GM12892 (cell line): ENCODE data around the gene METTL8.
"Not testable (repeated sequence)": the region's sequence is repeated elsewhere in the genome, so short reads cannot be mapped to it uniquely, and the experiment has no call there.

Source experiments
- DNase-seq: peaks from one replicate; pipeline ENCODE4 v3.0.0; 2011; ENCODE audit not compliant: insufficient read length
- FAIRE-seq: peaks from 2 replicates; lab custom pipeline; 2011; peaks lifted over from hg19 to GRCh38; lab: Jason Lieb, UNC
- POLR2A ChIP-seq: IDR thresholded peaks from 2 replicates; pipeline ENCODE4 v1.6.1; 2011; ENCODE audit warnings: low read depth, low read length, control low read depth
- POLR2AphosphoS5 ChIP-seq: IDR thresholded peaks from 2 replicates; pipeline ENCODE4 v1.6.1; 2011; ENCODE audit warnings: low read depth, low read length, control low read depth
- TAF1 ChIP-seq: IDR thresholded peaks from 2 replicates; pipeline ENCODE4 v1.6.1; 2011; ENCODE audit warnings: low read depth, mild to moderate bottlenecking, control low read depth, low read length, borderline replicate concordance

Gene METTL8

DNA sequence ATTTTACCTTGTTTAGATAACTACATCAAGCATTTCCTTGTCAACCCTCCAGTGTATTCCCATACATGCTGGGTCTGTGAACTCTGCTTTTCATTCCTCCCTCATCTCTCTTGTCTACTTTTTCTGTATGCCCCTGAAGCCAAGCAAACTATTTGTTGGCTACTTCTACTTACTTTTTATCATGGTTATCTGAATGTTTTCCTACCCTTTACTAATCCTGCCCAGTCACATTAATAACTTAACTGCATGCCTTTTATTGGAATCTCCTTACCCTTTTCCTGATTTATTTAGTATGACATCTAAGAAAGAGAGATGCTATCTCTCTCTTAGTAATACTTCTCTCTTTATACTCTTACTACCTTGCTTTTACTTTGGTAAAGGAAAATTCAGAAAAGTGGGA, 17.3 kb upstream of the METTL8 start:
- no peak for TF ChIP-seq POLR2AphosphoS5
- TF ChIP-seq TAF1: no peak
- TF ChIP-seq POLR2A: no peak
- DNase-seq: no peak
- FAIRE-seq: no peak

DNA sequence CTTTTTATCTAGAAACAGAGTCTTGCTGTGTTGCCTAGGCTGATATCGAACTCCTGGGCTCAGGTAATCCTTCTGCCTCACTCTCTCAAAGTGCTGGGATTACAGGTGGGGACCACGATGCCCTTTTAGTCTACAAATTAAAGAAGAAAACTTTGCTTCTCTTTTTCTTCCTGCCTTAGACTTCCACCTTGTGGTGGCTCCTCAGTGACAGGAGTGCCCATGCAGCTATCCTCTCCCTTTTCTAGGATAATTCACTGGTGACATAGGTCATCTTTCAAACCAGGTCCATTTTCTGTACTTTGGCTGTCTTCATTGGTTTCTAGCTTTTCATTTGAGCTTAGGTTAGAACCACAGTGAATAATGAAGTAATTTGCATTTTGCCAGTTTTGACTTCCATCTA, 13.9 kb upstream of the METTL8 start:
- FAIRE-seq (peak; percentile 30), DNase-seq (no peak)
- no peak for TF ChIP-seq TAF1
- no peak for TF ChIP-seq POLR2AphosphoS5
- no peak for TF ChIP-seq POLR2A

DNA sequence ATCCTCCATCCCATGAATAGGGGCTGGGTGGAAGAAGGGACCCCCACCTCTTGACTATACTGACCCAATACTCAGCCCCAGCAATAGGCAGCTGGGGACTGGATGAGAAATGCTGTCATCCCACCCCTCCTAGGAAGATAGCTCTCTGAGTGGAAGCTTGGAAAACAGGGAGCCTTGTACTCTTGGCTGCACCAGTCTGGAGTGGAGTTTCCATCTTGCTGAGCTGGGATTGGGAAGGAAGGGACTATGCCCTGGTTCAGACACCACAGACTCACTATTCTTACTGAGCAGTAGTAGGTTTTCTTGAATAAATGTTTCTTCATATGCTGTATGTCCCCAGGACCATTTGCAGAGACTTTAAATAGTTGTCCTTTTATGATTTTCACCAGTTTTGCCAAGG, 7.7 kb upstream of the METTL8 start:
- FAIRE-seq: no peak
- TF ChIP-seq POLR2A: no peak
- no peak for TF ChIP-seq POLR2AphosphoS5
- TF ChIP-seq TAF1: no peak
- no peak for DNase-seq

DNA sequence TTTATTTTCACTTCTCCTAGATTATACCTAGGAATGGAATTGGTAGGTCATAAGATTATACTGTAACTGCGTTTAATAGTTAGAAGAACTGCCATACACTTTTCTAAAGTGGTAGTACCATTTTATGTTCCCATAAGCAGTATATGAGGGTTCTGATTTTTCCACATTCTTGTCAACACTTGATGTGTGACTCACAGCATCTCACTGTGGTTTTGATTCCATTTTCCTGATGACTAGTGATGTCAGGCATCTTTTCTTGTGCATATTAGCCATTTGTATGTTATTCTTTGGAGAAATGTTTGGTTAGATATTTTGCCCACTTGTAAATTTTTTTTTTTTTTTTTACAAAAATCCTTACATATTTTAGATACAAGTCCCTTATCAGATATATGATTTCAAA, 2.5 kb upstream of the METTL8 start:
- FAIRE-seq (no peak), DNase-seq (no peak)
- no peak for TF ChIP-seq TAF1
- TF ChIP-seq POLR2A: no peak
- no peak for TF ChIP-seq POLR2AphosphoS5

DNA sequence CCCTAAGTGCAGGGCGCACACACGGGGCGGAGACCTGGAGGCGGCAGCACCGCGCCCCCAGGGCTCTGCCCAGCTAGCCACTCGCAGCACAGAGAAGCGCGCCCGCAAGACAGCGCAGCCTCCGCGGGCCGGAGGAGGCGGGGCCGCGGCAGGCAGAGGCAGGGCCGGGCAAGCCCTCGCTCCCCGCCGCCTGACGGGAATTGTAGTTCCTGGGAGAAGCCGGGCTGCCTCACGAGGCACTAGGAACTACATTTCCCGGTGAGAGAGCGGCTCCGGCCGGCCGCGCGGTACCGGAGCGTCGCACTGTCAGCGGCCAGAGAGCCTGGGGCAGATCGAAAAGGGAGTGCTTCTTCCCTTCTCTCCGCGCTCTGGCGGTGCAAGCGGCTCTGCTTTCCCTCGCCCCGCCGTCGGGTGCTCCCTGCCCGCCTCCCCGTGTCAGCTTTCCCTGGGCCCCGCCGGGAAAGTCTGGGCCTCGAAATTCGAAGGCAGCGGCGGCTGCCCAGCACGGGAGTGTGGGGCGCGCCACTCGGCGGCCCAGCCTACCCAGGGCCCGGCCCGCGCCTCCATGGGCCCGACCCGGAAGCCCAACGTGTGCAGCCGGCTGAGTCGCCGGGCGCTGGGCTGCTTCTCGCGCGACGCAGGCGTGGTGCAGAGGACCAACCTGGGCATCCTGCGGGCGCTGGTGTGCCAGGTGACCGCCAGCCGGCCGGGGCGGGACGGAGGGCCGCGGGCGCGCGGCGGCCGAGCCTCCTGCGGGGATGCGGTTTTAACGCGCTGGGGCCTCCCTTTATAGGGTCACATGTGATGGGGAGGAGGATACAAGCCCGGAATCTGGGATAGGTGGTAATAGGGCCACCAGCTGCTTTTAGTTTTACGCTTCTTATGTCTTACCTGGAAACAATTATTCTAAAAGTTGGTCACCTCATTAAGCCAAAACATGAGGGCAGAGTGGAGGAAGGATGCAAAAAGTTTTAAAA, 511 bp upstream of the METTL8 start, which contains the start of gene DCAF17:
Gene DCAF17 (plus strand): TSS at position 214 of the 977 bp plus-strand sequence. CDS start 352 bp downstream, at position 566.
- peak; percentile 99 for FAIRE-seq
- DNase-seq: peak; percentile 82
- TF ChIP-seq TAF1 (peak; percentile 24; the same call in 1 of the 2 replicates), POLR2AphosphoS5 (peak; percentile 86), POLR2A (peak; percentile 86)

DNA sequence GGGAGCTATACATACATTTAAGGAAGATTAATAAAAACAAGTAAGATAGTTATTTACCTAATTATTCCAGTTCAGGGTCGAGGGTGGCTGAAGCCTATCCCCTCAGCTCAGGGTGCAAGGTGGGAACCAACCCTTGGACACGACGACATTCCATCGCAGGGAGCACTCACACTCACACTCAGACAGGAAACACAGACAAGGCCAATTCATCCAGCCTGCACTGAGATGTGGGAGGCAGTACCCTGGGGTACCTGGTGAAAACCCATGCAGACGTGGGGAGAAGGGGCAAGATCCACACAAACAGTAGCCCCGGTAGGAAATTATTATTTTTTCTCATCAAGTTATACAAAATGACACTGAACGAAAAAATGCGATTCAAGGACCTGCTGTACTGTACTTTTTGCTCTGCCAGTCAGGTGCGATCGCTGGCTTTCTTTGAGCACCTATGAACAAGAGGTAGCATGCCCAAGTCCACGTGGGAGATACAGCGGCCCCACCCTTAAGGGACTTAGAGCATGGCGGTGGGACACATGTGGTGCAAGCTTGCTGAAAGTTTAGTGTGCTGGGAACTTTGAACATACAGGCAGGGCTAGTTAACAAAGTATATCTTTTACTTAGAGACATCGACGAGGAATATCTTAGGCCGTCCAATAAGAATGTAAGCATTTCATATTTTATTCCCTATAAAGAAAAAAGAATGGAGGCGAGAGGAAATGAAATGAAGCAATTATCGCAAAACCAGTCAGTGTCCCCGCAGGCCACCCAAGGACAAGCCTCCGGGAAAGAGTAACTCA, 624 bp downstream of the METTL8 start:
- DNase-seq (peak; percentile 27), FAIRE-seq (peak; percentile 65)
- TF ChIP-seq POLR2A: no peak
- no peak for TF ChIP-seq TAF1
- no peak; the same call in 1 of the 2 replicates for TF ChIP-seq POLR2AphosphoS5

DNA sequence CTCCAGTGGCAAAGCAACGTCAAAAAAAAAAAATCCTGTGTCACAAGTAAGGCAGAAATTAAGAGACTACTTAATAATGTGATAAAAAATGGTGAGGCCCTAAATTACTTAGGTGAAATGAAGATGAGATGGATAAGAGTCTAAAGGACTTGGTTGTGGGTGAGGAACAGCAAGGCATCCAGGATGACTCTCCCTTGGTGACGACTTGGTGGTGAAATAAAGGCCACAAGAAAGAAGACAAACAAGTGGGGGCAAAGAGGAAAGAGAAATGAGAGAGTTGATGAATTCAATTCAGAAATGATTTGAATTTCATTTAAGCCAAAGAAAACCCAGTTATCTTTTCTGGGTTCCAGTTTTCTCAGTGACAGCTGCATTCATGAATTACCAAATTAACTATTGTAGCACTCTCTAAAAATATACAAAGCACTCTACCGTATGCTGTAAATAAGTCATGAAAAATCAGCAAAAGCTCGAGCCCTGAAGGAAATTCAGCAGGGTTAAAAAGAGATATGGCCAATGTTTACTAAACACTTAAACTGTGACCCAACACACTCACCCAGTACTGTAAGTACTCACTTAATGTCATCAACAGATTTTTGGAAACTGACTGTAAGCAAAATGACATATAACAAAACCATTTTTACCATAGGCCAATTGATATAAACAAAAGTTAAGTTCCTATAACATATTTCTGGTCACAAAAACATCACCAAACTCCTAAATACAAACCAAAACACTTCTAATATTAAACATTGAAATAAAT, 1.4 kb downstream of the METTL8 start:
- TF ChIP-seq POLR2A (no peak), TAF1 (no peak), POLR2AphosphoS5 (no peak; the same call in 1 of the 2 replicates)
- FAIRE-seq (no peak), DNase-seq (no peak)

DNA sequence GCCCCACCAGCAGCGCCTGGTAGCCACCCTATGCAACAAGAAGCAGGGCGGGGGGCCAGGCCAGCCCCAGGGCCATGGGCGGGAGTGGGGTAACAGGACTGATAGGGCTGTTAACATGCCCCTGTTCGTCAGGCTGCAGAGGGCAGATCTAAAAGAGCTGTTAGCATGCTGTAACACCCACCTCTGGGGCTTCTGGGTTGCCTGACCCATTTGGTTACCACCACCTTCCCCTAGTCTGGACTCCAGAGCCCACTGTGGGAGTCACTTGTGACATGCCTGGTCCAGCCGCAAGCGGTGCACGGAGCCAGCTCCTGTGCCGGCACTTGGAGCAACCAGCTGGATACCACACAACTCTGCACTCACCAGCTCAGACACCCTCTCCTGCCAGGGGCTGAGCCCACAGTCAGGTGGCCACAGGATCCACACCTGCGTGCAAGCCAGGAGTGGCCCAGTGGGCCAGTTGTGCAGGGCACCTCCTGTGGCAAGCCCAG, 2.1 kb downstream of the METTL8 start:
- FAIRE-seq (no peak), DNase-seq (no peak)
- TF ChIP-seq TAF1 (no peak), POLR2A (no peak), POLR2AphosphoS5 (no peak)

DNA sequence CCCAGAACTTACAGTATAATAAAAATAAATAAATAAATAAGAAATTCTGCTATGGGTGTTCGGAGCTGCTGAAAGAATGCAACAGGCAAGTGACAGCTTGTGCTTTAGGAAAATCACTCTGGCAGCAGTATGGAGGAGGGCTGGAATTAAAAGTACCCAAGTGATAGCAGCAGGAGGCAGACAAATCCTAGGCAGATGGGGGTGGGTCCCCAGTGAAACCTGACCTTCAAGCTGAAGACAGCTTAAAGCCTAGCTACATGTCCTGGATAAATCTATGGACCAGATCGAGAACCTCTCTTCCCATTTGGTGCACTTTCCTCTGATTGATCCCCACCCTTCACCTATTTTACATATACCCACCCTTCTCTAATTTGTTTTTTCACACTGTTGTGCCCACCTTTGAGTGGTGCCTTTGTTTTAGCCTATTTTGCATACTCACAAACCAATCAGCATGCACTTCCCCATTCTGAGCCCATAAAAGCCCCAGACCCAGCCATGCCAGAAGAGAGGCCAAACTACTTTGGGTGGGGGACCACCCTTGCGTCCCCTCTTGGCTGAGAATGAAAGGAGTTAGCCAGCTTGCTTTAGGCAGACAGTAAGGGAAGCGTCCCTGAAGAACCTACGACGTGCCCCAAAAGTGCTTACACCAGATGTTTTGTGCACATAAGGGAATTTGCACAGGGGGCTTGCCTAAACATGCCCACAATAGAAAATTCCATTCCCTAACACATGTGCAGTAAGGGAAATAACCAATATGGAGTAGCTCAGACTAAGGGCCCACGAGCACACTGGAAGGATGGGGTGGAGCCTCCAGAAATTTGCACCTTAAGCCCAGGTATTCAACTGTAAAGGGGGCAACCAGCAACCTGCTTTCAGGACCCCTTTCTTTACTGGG, 3.0 kb downstream of the METTL8 start:
- no peak for TF ChIP-seq POLR2AphosphoS5
- TF ChIP-seq POLR2A: no peak
- TF ChIP-seq TAF1: no peak
- FAIRE-seq (no peak), DNase-seq (no peak)

DNA sequence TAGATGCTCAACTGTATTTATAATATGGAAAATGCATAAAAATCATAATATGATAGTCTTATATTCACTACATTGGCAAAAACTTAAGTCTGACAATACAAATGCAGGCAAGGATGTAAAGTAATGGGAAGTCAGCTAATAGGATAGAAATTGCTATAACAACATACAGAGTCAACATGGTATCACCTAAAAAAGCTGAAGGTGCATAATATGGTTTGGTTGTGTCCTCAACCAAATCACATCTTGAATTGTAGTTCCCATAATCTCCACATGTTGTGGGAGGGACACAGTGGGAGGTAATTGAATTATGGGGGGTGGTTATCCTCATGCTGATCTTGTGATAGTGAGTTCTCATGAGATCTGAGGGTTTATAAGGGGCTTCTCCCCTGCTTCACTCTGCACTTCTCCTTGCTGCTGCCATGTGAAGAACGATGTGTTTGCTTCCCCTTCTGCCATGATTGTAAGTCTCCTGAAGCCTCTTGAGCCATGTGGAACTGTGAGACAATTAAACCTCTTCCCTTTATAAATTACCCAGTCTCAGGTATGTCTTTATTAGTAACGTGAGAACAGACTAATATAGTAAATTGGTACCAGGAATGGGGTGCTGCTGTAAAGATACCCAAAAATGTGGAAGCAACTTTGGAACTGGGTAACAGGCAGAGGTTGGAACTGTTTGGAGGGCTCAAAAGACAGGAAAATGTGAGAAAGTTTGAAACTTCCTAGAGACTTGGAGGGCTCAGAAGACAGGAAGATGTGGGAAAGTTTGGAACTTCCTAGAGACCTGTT, 10.9 kb downstream of the METTL8 start:
- DNase-seq, FAIRE-seq: not testable (repeated sequence)
